ELF-1 (cell line): ENCODE data around the gene MLST8.
"Not testable (repeated sequence)": the region's sequence is repeated elsewhere in the genome, so short reads cannot be mapped to it uniquely, and the experiment has no call there.

Source experiments
- DNase-seq: peaks from one replicate; pipeline ENCODE4 v3.0.0-alpha.2; 2016; ENCODE audit warnings: low read depth, low spot score

The MLST8 gene

GRCh38 chr16:2190002-2190658 lies 15.1 kb upstream of the MLST8 start:
- no peak for DNase-seq

DNA sequence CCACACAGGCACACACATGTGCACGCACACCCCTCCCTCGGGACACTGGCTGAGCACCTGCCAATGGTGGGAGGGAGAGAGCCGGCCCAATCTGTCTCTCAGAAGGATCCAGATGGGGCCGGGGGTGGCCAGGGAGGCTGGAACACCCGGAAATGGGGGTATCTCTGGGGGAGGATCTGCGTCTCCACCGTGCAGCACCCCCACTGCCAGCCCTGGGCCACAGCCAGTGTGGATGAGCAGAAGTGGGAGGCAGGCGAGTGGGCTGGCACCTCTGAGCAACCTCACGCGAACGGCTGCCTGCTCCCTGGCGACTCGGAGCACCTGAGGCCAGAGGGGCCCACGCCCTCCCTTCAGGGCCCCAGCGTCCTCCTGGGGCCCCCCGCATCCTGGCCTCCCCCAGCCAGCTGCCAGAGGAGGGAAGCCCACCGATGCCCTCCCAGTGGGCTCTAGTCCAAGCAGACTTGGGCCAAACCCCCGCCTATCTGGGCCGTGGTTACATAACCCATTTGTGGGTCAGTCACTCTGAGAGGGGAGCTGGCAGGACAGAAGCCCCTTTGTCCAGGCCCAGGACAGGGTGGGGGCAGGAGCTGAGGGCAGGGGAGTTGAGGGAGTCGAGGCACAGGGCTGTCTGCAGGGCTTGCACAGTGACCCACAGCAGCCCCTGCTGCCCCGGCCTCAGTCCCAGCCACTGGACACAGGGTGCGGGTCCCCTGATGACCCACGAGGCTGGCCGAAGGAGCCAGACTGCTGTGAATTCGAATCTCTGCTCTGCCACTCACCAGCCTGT lies 14.4 kb upstream of the MLST8 start:
- DNase-seq, result no peak

- DNase-seq, result no peak
Observed at GRCh38 chr16:2191446-2191706, 13.9 kb upstream of the MLST8 start.

- DNase-seq, result no peak
Observed at GRCh38 chr16:2194166-2194834, 11.0 kb upstream of the MLST8 start.

GRCh38 chr16:2194852-2195321 lies 10.4 kb upstream of the MLST8 start:
- peak; percentile 85 for DNase-seq

DNA sequence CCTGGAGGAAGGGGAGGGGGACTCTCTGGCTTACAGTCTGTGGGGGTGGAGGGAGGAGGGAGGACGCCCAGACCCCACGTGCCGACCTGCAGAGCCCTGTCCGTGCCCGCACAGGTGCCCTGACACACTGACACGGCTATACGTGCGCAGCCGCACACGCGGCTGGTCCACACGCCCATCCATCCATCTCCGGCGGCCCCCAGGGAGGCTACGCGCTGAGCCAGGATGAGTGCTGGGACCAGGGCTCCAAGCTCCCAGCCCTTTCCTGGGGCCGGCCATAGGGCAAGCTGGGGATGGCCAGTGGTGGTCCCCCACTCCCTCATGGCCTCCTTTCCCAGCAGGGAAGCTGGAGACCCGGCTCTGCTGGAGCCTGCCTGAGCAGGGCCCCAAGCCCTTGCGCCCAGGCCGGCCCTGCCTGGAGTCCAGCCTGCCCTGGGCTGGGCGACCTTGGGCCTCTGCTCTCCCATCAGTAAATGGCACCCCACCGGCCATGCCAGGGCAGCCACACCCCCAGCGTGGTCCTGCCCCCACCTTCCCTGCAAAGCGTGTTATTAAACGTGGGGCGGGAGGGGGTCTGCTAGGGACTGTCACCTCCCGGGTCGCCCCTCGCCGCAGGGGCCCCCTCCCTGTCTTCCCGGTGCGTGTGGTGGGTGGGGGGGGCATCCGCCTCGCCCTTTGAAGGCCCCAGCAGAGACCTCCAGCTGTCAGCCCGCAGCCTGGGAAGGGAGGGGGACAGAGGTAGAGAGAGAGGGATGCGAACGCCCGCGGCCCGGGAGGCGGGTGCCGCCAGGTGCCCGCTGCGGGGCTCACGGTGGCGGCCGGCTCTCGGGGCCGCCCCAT lies 9.7 kb upstream of the MLST8 start:
- DNase-seq, result no peak

- DNase-seq, result no peak
Observed at GRCh38 chr16:2196162-2196980, 8.9 kb upstream of the MLST8 start, which contains the start of gene CASKIN1. TSS of gene CASKIN1 (minus strand) at chr16:2196605. CDS start at chr16:2196432, 173 bp downstream.

DNA sequence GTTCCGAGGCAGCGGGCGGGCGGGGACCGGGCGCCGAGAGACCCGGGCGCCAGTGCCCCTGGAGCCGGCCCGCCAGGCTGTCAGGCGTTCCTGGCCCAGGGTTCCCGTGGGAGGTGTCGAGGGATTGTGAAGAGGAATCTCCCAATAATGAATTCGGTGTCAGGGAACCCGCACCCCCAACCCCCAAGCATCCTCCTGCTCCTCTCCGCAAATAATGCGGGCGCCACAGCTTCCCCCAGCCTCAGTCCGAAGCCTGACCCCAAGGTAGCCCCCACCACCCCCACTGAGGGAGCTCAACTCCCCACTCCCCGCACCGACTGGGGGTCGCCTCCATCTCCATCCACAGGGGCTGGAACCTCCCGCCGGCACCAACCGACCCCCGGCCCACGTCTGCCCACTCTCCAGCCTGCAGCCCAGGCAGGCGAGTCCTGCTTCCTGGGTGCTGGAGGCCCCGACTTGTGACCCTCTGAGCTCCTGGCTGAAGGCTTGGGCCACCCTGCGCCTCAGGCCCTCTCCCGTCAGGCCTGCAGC lies 8.2 kb upstream of the MLST8 start:
- no peak for DNase-seq

DNA sequence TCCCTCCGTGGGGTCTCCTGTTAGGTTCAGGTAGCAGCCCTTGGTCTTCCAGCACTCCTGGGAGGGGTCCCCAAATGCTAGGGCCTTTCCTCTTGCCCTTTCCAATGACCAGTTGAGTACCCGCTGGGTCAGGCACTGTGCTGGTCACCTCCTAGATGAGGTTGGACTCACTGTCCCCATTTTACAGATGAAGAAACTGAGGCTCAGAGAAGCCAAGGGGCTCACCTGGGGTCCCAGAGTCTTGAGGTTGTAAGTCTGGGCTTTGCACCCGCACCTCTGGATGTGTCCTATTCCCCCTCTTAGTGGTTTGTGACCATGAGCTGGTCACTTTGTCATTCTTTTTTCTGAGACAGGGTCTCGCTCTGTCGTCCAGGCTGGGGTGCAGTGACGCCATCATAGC lies 7.5 kb upstream of the MLST8 start:
- no peak for DNase-seq

- DNase-seq, result no peak
Observed at GRCh38 chr16:2198283-2198682, 7.0 kb upstream of the MLST8 start.

DNA sequence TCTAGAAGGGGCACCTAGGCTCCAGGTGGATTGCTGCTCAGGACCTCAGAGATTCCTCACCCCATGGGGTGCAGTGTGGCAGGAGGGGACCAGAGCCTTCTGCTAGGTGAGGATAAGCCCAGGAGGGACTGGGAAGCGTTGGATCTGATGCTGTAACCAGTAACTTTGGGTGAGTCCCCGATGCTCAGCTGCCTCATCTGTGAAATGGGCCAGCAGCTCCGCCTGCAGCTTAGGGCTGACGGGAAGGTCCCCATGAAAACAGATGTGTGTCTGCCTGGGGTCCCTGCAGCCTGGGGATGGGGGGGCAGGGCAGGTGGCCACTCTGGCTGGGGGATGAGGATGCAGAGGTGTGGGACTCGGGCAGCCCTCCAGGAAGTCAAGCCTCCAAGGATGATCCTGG lies 6.2 kb upstream of the MLST8 start:
- no peak for DNase-seq

DNA sequence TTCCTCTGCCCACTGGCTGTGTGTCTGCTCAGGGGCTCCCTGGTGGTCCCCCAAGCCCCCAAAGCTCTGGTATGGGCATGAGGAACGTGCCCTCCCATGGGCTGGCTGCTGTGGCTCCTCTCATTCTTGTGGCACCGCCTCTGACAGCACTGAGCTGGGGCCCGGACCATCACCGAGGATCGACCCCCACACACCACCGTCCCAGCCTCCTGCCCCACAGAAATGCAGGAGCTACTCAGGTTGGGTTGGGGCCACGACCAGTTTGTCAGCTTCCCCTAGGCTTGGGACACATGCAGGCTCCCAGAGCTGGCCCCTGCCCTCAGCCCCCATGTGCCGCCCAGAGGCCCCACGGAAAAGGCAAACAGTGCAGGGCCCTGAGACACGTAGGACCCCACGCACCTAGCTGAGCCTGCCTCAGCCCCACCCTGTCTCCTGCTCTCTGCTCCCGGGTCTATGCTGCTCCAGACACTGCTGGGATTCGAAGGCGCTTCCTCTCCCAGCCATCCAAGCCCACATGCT lies 5.6 kb upstream of the MLST8 start:
- no peak for DNase-seq

GRCh38 chr16:2200313-2200712 lies 4.9 kb upstream of the MLST8 start:
- DNase-seq, result no peak

GRCh38 chr16:2203119-2203688 lies 2.0 kb upstream of the MLST8 start:
- DNase-seq, result not testable (repeated sequence)

DNA sequence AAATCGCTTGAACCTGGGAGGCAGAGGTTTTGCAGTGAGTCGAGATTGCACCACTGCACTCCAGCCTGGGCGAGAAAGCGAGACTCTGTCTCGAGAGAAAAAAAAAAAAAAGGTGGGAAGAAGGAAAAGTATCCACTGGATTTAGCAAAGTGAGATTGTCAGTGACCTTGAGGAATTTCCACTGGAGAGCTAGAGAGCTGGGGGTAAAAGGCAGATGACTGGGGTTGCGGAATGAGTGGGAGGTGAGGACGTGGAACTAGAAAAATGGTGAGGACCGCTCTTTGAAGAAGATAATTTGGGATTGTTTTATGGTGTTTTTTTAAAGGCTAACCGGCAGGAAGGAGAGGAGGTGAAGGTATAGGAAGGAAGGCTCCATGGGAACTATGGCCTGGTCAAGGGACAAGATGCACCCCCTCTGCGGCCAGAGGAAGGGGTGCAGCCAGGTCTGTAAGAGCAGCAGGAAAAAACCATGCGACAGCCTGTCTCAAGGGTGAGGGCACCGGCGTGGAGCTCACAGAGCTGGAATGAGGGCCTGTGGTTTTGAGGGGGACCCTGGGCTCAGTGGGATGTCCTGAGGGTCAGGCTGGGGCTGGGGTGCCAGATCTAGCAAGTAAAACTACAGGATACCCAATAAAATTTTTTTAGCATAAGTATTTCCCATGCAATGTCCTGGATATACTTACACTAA lies 694 bp upstream of the MLST8 start:
- no peak for DNase-seq

DNA sequence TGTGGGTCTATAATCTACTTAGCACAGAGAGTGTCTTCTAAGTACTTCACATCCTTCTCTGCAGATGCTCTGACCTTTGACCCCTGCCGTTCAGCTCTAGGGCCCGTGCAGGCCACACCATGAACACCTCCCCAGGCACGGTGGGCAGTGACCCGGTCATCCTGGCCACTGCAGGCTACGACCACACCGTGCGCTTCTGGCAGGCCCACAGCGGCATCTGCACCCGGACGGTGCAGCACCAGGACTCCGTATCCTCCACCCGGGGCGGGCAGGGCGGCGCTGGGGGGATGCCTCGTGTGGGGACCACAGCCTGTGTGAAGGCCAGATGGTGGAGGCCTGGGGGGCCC lies 686 bp downstream of the MLST8 start:
- no peak for DNase-seq

- DNase-seq, result no peak
Observed at GRCh38 chr16:2206420-2206779, 1.1 kb downstream of the MLST8 start.

- DNase-seq, result no peak
Observed at GRCh38 chr16:2206780-2207433, 1.7 kb downstream of the MLST8 start.

DNA sequence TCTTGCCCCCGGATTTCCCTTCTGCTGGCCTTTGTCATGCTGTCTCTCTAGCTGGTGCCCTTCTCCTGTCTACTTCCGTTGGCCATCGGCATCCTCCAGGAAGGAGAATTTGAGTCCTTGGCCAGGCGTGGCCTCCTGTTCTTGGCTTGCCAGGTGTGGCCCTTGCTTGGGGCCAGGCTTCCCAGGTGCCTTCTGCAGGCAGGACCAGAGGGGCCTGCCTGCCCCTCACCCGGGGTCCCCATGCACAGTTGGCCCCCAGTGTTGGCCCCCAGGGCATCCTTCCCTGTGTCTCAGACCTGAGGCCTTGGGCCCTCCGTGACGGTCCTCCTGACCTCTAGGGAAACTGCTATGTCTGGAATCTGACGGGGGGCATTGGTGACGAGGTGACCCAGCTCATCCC lies 2.6 kb downstream of the MLST8 start:
- no peak for DNase-seq
